ENCODE measurements around the gene RAD51B. TPM values are rescaled to one million over a fixed set of nuclear protein-coding genes. Genes with fewer than 3 reads are reported as not detected.

The RAD51B gene
- total RNA-seq, 2 donors from 2014 or later, result 42.6 to 50.0 TPM

- H3K4me3 Mint-ChIP-seq, result no peak overlapping the region
- peaks cover 1 to 4% of the 10 kb centered on the region in 2 donors for H3K36me3 Mint-ChIP-seq (ENCODE audit: insufficient read depth in 2 of 2)
- peaks cover 0 to 1% of the 10 kb centered on the region in 2 donors for H3K9me3 Mint-ChIP-seq
- no peak for DNase-seq
- no peak for ATAC-seq (replicated peaks in 1 of 2)
- peaks cover 42% of the 10 kb centered on the region for H3K4me1 Mint-ChIP-seq (ENCODE audit: low read depth)
- H3K27ac Mint-ChIP-seq, result no peak overlapping the region
- H3K27me3 Mint-ChIP-seq (ENCODE audit: low read depth), result no peaks in the 10 kb centered on the region
Measured at GRCh38 chr14:68477461-68478085, 658.0 kb downstream of the RAD51B start.

GRCh38 chr14:68479247-68479646 is 659.7 kb downstream of the RAD51B start:
- Mint-ChIP-seq H3K4me1 (ENCODE audit: low read depth) (peaks cover 58% of the 10 kb centered on the region), H3K36me3 (ENCODE audit: insufficient read depth in 2 of 2) (peaks cover 1 to 6% of the 10 kb centered on the region in 2 donors), H3K27me3 (ENCODE audit: low read depth) (no peaks in the 10 kb centered on the region), H3K4me3 (no peak overlapping the region), H3K9me3 (peaks cover 0 to 1% of the 10 kb centered on the region in 2 donors), H3K27ac (no peak overlapping the region)
- ATAC-seq (replicated peaks in 1 of 2), result no peak
- no peak for DNase-seq

GRCh38 chr14:68482018-68482417 is 662.4 kb downstream of the RAD51B start:
- Mint-ChIP-seq H3K4me3 (no peak overlapping the region), H3K27ac (no peak overlapping the region), H3K4me1 (ENCODE audit: low read depth) (peaks cover 65% of the 10 kb centered on the region), H3K9me3 (peaks cover 0 to 1% of the 10 kb centered on the region in 2 donors), H3K36me3 (ENCODE audit: insufficient read depth in 2 of 2) (peaks cover 1 to 9% of the 10 kb centered on the region in 2 donors), H3K27me3 (ENCODE audit: low read depth) (no peaks in the 10 kb centered on the region)
- DNase-seq (no peak), ATAC-seq (replicated peaks in 1 of 2) (no peak)

- Mint-ChIP-seq H3K27ac (no peak overlapping the region), H3K27me3 (ENCODE audit: low read depth) (no peaks in the 10 kb centered on the region), H3K36me3 (ENCODE audit: insufficient read depth in 2 of 2) (peaks cover 3 to 9% of the 10 kb centered on the region in 2 donors), H3K4me1 (ENCODE audit: low read depth) (peaks cover 68% of the 10 kb centered on the region), H3K4me3 (peak overlapping the region in 1 of 2 donors; percentile 5), H3K9me3 (peaks cover 1% of the 10 kb centered on the region in 2 donors)
- no peak for DNase-seq
- no peak for ATAC-seq (replicated peaks in 1 of 2)
Measured at GRCh38 chr14:68482772-68483395, 663.3 kb downstream of the RAD51B start.

GRCh38 chr14:68486033-68486732 is 666.6 kb downstream of the RAD51B start:
- DNase-seq (no peak), ATAC-seq (replicated peaks in 1 of 2) (no peak)
- Mint-ChIP-seq H3K9me3 (peaks cover 0 to 2% of the 10 kb centered on the region in 2 donors), H3K4me1 (ENCODE audit: low read depth) (peaks cover 66% of the 10 kb centered on the region), H3K27ac (no peak overlapping the region), H3K4me3 (no peak overlapping the region), H3K27me3 (ENCODE audit: low read depth) (no peaks in the 10 kb centered on the region), H3K36me3 (ENCODE audit: insufficient read depth in 2 of 2) (peaks cover 2 to 9% of the 10 kb centered on the region in 2 donors)

GRCh38 chr14:68486809-68487208 is 667.2 kb downstream of the RAD51B start:
- Mint-ChIP-seq H3K4me3 (no peak overlapping the region), H3K27ac (no peak overlapping the region), H3K9me3 (peaks cover 0 to 2% of the 10 kb centered on the region in 2 donors), H3K36me3 (ENCODE audit: insufficient read depth in 2 of 2) (peaks cover 2 to 5% of the 10 kb centered on the region in 2 donors), H3K27me3 (ENCODE audit: low read depth) (no peaks in the 10 kb centered on the region), H3K4me1 (ENCODE audit: low read depth) (peaks cover 62% of the 10 kb centered on the region)
- ATAC-seq (replicated peaks in 1 of 2) (no peak), DNase-seq (no peak)

- H3K27ac Mint-ChIP-seq, result peak overlapping the region; percentile 44
- no peak for DNase-seq
- peaks cover 2 to 5% of the 10 kb centered on the region in 2 donors for H3K36me3 Mint-ChIP-seq (ENCODE audit: insufficient read depth in 2 of 2)
- ATAC-seq (replicated peaks in 1 of 2), result peak; percentile 52 to 68
- H3K27me3 Mint-ChIP-seq (ENCODE audit: low read depth), result no peaks in the 10 kb centered on the region
- H3K4me1 Mint-ChIP-seq (ENCODE audit: low read depth), result peaks cover 54% of the 10 kb centered on the region
- H3K4me3 Mint-ChIP-seq, result peak overlapping the region in 1 of 2 donors; percentile 16
- peaks cover 0 to 2% of the 10 kb centered on the region in 2 donors for H3K9me3 Mint-ChIP-seq
Measured at GRCh38 chr14:68487805-68488590, 668.4 kb downstream of the RAD51B start.

GRCh38 chr14:68491793-68492192 is 672.2 kb downstream of the RAD51B start:
- H3K36me3 Mint-ChIP-seq (ENCODE audit: insufficient read depth in 2 of 2), result peaks cover 0 to 2% of the 10 kb centered on the region in 2 donors
- H3K27me3 Mint-ChIP-seq (ENCODE audit: low read depth), result no peaks in the 10 kb centered on the region
- ATAC-seq (replicated peaks in 1 of 2), result no peak
- no peak overlapping the region for H3K27ac Mint-ChIP-seq
- H3K4me1 Mint-ChIP-seq (ENCODE audit: low read depth), result peaks cover 49% of the 10 kb centered on the region
- no peak overlapping the region for H3K4me3 Mint-ChIP-seq
- no peak for DNase-seq
- H3K9me3 Mint-ChIP-seq, result peaks cover 0 to 2% of the 10 kb centered on the region in 2 donors

GRCh38 chr14:68492381-68493151 is 673.0 kb downstream of the RAD51B start:
- H3K27me3 Mint-ChIP-seq (ENCODE audit: low read depth), result no peaks in the 10 kb centered on the region
- peaks cover 0 to 2% of the 10 kb centered on the region in 2 donors for H3K9me3 Mint-ChIP-seq
- H3K4me1 Mint-ChIP-seq (ENCODE audit: low read depth), result peaks cover 42% of the 10 kb centered on the region
- peaks cover 0 to 2% of the 10 kb centered on the region in 2 donors for H3K36me3 Mint-ChIP-seq (ENCODE audit: insufficient read depth in 2 of 2)
- DNase-seq (no peak), ATAC-seq (replicated peaks in 1 of 2) (no peak)
- no peak overlapping the region for H3K27ac Mint-ChIP-seq
- no peak overlapping the region for H3K4me3 Mint-ChIP-seq

GRCh38 chr14:68493152-68493911 is 673.8 kb downstream of the RAD51B start:
- Mint-ChIP-seq H3K9me3 (no peaks in the 10 kb centered on the region), H3K27ac (no peak overlapping the region), H3K36me3 (ENCODE audit: insufficient read depth in 2 of 2) (no peaks in the 10 kb centered on the region), H3K4me3 (no peak overlapping the region), H3K4me1 (ENCODE audit: low read depth) (peaks cover 34% of the 10 kb centered on the region), H3K27me3 (ENCODE audit: low read depth) (no peaks in the 10 kb centered on the region)
- DNase-seq, result no peak
- no peak for ATAC-seq (replicated peaks in 1 of 2)

- H3K4me3 Mint-ChIP-seq, result no peak overlapping the region
- no peaks in the 10 kb centered on the region for H3K36me3 Mint-ChIP-seq (ENCODE audit: insufficient read depth in 2 of 2)
- H3K9me3 Mint-ChIP-seq, result no peaks in the 10 kb centered on the region
- no peak overlapping the region for H3K27ac Mint-ChIP-seq
- no peak for ATAC-seq (replicated peaks in 1 of 2)
- no peaks in the 10 kb centered on the region for H3K27me3 Mint-ChIP-seq (ENCODE audit: low read depth)
- peaks cover 29% of the 10 kb centered on the region for H3K4me1 Mint-ChIP-seq (ENCODE audit: low read depth)
- no peak for DNase-seq
Measured at GRCh38 chr14:68495101-68496039, 675.8 kb downstream of the RAD51B start.
